H1 (cell line): ENCODE data around the gene TIGD1.

ENCODE experiments used
- CTCF ChIP-seq, 3 experiments: IDR thresholded peaks; 1 replicate in 2 of 3; 2 replicates in 1 of 3; pipeline versions ENCODE4 v1.5.1 to v1.6.1; 2011; ENCODE audit warnings: low read length in 3 of 3, mild to moderate bottlenecking in 3 of 3, inconsistent platforms in 2 of 3, low read depth in 1 of 3, moderate library complexity in 1 of 3; ENCODE audit not compliant: insufficient read depth in 1 of 3; ENCODE audit errors: control extremely low read depth in 1 of 3
- POLR2A ChIP-seq, 2 experiments: IDR thresholded peaks; 1 replicate in 1 of 2; 2 replicates in 1 of 2; pipeline ENCODE4 v1.6.1; 2011; ENCODE audit warnings: low read depth in 2 of 2, low read length in 2 of 2, mild to moderate bottlenecking in 2 of 2; ENCODE audit errors: control extremely low read depth in 1 of 2

GRCh38 chr2:232530626-232531260 is 19.6 kb downstream of the TIGD1 start:
- no peak for TF ChIP-seq CTCF (IDR thresholded peaks at IDR 0.05; ENCODE audit: control extremely low read depth in 1 of 3, insufficient read depth in 1 of 3, low read depth in 1 of 3, low read length in 3 of 3)
- no peak for TF ChIP-seq POLR2A (IDR thresholded peaks at IDR 0.05; ENCODE audit: control extremely low read depth in 1 of 2, low read depth in 2 of 2, low read length in 2 of 2)
